Calu3 (cell line): ENCODE measurements around the gene TNFSF12. TPM values are rescaled to one million over a fixed set of nuclear protein-coding genes. Genes with fewer than 3 reads are reported as not detected.

Experiments
- BruUV-seq: library from RNA; stranded (reverse); fragments of 400-500 nt; replicated peaks from 2 replicates; lab custom pipeline; 2021; lab: Mats Ljungman, UMichigan
- CTCF ChIA-PET: fragments of 300-600 bp; sonication (Branson Sonifier 250); formaldehyde crosslinking; loops from one replicate; lab custom pipeline; 2022; ENCODE audit warnings: antibody characterized with exemption; lab: Charles Lee
- DNase-seq: peaks from one replicate; pipeline ENCODE4 v3.0.0; 2022
- H3K27ac Mint-ChIP-seq: one replicate; pipeline ENCODE4 v1.8.0; 2022; ENCODE audit warnings: mixed read lengths; ENCODE audit not compliant: unreplicated experiment
- H3K27me3 Mint-ChIP-seq: one replicate; pipeline ENCODE4 v1.8.0; 2022; ENCODE audit warnings: mixed read lengths; ENCODE audit not compliant: unreplicated experiment
- H3K36me3 Mint-ChIP-seq: one replicate; pipeline ENCODE4 v1.8.0; 2022; ENCODE audit warnings: mild to moderate bottlenecking, moderate library complexity, mixed read lengths; ENCODE audit not compliant: insufficient read depth, unreplicated experiment
- H3K4me1 Mint-ChIP-seq: one replicate; pipeline ENCODE4 v1.8.0; 2022; ENCODE audit warnings: mild to moderate bottlenecking, low read depth, mixed read lengths; ENCODE audit not compliant: unreplicated experiment
- H3K4me3 Mint-ChIP-seq: one replicate; pipeline ENCODE4 v1.8.0; 2022; ENCODE audit warnings: mild to moderate bottlenecking, low read depth, moderate library complexity, mixed read lengths; ENCODE audit not compliant: unreplicated experiment
- H3K9me3 Mint-ChIP-seq: one replicate; pipeline ENCODE4 v1.8.0; 2022; ENCODE audit warnings: low read depth, mixed read lengths; ENCODE audit not compliant: unreplicated experiment
- intact Hi-C: fragments of 100-400 bp; cut with micrococcal nuclease; formaldehyde crosslinking; loops from one replicate; pipeline ENCODE4 v1.10.0; 2022; ENCODE audit not compliant: unreplicated experiment
- total RNA-seq: library from RNA; stranded (reverse); gene quantifications from 2 replicates; pipeline ENCODE4 v1.2.3, GENCODE V29; 2022
- TF ChIP-seq, protein P1 (sequence below): fragments of 200-600 bp; IDR thresholded peaks from one replicate; pipeline ENCODE4 v1.8.0; 2022; ENCODE audit warnings: antibody characterized with exemption; ENCODE audit not compliant: unreplicated experiment

Gene TNFSF12
- total RNA-seq, 1 experiment from 2014 or later, result 7.7 TPM

DNA sequence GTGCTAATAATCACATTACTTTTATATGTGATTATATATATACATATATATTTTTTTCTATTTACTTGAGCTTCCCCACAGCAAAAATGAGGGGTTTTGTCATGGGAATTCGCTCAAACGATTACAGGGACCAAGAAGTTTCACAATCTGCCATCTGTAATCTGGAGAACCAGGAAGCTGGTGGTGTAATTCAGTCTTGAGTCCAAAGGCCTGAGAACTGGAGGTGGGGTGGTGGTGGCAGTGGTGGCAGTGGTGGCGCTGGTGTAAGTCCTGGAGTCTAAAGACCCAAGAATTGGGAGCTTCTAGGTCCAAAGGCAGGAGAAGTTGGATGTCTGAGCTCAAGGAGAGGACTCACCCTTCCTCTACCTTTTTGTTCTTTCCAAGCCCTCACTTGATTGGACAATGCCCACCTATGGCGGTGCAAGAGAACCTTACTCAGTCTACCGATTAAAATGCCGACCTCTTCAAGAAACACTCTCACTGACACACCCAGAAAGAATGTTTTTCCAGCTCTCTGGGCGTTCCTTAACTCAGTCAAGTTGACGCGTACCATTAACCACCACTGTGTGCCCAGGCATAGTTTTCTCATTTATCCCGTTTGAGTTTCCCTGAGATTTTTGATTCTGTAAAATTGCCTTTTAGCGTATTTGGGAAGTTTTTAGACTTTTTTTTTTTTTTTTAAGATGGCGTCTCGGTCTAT, 32.8 kb upstream of the TNFSF12 start:
- Mint-ChIP-seq H3K4me3 (no peak overlapping the region), H3K4me1 (no peaks in the 10 kb centered on the region), H3K27ac (no peak overlapping the region), H3K36me3 (peaks cover 19% of the 10 kb centered on the region), H3K9me3 (no peaks in the 10 kb centered on the region), H3K27me3 (no peaks in the 10 kb centered on the region)
- peak; percentile 19 for DNase-seq
- CTCF ChIA-PET, result interaction anchor here (0.6 to 4.2 kb wide), 3 partner anchors 9 to 44 kb away, joined by 3 to 33 read pairs (median 5); no protein-coding TSS in a partner anchor
- intact Hi-C loops, result no loop called here
- TF ChIP-seq, protein P1, sequence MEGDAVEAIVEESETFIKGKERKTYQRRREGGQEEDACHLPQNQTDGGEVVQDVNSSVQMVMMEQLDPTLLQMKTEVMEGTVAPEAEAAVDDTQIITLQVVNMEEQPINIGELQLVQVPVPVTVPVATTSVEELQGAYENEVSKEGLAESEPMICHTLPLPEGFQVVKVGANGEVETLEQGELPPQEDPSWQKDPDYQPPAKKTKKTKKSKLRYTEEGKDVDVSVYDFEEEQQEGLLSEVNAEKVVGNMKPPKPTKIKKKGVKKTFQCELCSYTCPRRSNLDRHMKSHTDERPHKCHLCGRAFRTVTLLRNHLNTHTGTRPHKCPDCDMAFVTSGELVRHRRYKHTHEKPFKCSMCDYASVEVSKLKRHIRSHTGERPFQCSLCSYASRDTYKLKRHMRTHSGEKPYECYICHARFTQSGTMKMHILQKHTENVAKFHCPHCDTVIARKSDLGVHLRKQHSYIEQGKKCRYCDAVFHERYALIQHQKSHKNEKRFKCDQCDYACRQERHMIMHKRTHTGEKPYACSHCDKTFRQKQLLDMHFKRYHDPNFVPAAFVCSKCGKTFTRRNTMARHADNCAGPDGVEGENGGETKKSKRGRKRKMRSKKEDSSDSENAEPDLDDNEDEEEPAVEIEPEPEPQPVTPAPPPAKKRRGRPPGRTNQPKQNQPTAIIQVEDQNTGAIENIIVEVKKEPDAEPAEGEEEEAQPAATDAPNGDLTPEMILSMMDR, result no peak
- BruUV-seq, result no TSS peak

DNA sequence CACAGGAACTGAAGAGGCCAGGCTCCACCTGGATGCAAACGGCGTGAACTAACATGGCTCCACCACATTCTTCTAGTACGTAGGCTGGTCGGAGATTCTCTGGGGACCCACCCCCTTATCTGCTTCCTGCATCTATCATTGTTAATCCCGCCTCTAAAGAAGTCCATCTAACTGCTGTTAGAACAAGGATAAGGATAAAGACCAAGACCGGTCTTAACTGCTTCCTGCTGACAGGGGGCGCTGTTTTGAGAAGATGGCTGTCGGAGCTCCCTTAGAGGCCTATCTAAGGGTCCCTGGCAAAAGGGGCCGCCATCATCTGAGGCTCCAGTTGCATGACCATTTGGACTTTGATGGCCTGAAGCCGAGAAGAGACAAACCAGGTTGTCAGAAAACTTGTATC, 25.8 kb upstream of the TNFSF12 start:
- TF ChIP-seq, protein P1, result peak; percentile 7
- H3K27ac Mint-ChIP-seq, result no peak overlapping the region
- CTCF ChIA-PET, result interaction anchor here (0.7 kb wide), 1 partner anchor 51 kb away, joined by 4 read pairs; no protein-coding TSS in a partner anchor
- no peaks in the 10 kb centered on the region for H3K27me3 Mint-ChIP-seq
- no peak for DNase-seq
- no peak overlapping the region for H3K4me3 Mint-ChIP-seq
- intact Hi-C loops, result no loop called here
- H3K36me3 Mint-ChIP-seq, result no peaks in the 10 kb centered on the region
- no peaks in the 10 kb centered on the region for H3K9me3 Mint-ChIP-seq
- H3K4me1 Mint-ChIP-seq, result no peaks in the 10 kb centered on the region
- BruUV-seq, result no TSS peak

DNA sequence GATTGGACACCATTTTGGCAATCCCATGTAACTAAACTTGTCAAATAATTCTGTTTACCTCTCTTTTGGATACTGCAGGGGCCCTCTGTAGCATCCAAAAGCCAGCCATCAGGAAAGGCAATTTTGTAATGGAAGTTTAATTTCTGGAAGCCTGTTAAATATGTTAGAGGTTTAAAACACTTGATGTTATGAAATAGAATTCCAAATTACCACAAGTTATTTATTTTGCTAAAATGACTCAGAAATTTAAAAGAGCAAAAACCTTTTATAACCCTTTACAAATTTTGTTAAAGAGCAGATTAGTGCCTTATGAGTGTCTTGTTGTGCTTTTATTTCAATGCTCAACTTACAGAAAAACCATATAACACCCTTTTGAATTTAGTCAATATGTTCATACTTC, 20.0 kb upstream of the TNFSF12 start:
- Mint-ChIP-seq H3K27me3 (no peaks in the 10 kb centered on the region), H3K9me3 (no peaks in the 10 kb centered on the region), H3K4me3 (no peak overlapping the region), H3K36me3 (no peaks in the 10 kb centered on the region), H3K27ac (no peak overlapping the region), H3K4me1 (no peaks in the 10 kb centered on the region)
- DNase-seq, result no peak
- intact Hi-C loops, result no loop called here
- CTCF ChIA-PET, result no interaction called here
- TF ChIP-seq, protein P1, result no peak
- BruUV-seq, result no TSS peak

DNA sequence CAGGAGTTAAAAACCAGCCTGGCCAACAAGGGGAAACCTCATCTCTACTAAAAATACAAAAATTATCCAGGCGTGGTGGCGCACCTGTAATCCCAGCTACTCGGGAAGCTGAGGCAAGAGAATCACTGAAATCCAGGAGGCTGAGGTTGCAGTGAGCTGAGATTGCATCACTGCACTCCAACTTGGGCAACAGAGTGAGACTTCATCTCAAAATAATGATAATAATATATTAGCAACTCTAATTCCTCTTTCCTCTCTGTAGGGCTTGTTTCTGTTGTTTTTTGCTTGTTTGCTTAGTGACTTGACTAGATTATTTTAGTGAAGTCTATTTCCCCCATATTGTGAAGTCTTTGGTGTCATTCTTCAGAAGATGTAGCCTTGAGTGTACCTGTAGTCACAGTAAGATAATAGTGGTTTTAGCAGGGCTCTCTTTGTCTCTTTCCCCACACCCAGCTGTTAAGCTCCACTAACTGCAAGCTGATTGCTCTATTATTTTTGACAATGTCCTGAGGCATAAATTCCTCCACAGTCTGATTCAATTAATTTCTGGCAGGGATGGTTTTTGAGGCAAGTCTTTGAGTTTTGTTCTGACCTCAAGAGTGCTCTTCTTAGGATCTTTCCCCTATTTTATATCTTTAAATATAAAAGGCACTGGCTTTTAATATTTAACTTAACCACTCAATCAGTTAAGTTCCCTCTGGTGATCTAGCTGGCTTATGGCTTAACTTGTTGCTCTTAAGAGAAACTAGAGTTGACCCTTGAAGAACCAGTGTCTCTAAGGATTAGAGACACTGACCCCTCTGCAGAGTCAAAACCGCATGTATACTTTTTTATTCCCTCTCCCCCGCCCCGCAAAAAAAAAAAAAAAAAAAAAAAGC, 18.6 kb upstream of the TNFSF12 start:
- intact Hi-C loops, result no loop called here
- TF ChIP-seq, protein P1, result no peak
- no peak for DNase-seq
- no peaks in the 10 kb centered on the region for H3K9me3 Mint-ChIP-seq
- BruUV-seq, result no TSS peak
- H3K27ac Mint-ChIP-seq, result no peak overlapping the region
- no peaks in the 10 kb centered on the region for H3K4me1 Mint-ChIP-seq
- H3K36me3 Mint-ChIP-seq, result no peaks in the 10 kb centered on the region
- H3K4me3 Mint-ChIP-seq, result no peak overlapping the region
- H3K27me3 Mint-ChIP-seq, result no peaks in the 10 kb centered on the region
- CTCF ChIA-PET, result interaction anchor here (0.7 to 0.8 kb wide), 2 partner anchors 102 to 135 kb away, joined by 3 to 6 read pairs; no protein-coding TSS in a partner anchor
